ENCODE measurements around the gene RAVER1. TPM values are rescaled to one million over a fixed set of nuclear protein-coding genes. Genes with fewer than 3 reads are reported as not detected.

The RAVER1 gene
- total RNA-seq, 1 experiment from 2014 or later = 48.3 TPM

- no peak for DNase-seq (ENCODE audit: low read depth)
These were observed 14.3 kb downstream of the RAVER1 start for GRCh38 chr19:10318807-10319682.

DNA sequence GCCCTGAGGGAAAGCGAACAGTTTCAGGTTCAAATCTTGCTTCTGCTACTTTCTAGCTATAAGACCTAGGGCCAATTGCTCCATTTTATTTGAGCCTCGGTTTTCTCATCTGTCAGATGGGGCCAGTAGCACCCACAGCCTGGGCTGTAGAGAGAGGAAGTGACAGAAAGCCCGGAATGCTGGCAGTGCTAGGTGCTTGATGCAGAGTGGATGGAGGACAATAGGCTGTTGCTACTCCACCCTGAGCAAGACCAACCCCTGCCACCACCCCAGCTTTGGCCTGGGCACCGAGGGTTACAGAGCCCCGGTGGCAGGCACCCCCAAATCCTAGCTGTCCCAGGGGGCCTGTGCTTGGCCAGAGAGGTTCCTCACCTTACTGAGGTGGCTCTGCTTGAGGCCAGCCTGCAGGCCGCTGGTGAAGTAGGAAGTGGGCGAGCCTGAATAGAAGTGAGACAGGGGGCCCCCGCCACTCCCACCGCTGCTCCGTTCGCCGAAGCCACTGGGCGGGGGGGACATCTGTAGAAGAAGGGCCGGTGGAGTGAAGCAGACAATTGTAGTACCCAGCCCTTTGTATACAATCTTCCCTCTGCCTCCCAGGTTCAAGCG is 15.4 kb downstream of the RAVER1 start:
- DNase-seq (ENCODE audit: low read depth) = no peak

DNA sequence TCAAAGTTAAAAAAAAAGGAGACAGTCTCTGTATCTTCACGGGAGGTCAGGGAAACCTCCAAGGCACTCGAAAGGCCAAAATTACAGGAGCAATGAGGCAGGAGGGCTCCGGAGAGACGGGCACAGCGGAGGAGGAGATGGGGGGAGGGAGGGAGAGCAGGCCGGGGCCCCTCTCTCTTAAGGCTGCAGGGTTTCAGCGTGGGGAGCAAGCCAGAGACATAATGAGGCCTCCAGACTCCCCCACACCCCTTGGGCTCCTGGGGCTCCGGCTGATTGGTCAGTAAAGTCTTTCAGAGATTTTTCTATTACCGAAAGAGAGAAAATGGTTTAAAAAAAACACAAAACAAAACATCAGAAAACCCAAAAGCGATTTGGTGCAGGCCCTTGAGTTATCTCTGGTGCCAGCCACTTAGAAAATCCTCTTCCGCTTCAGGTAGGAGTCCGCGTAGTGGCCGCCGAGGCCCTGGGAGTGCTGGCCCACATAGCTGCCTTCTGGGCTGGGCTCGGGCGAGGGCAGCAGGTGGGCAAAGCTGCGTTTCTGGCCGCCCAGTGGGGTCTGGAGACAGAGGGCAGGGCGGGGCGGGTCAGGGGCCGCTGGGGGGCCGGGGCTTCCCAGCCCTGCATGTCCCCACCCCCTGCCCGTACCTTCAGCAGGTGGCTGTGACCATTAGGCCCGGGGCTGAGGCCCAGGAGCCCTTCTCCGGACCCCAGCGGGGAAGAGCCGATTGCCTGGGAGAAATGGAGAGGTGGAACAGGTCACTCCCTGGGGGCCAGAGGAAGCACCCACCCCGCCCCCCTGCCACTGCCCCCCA is 16.1 kb downstream of the RAVER1 start:
- DNase-seq (ENCODE audit: low read depth) = no peak

DNA sequence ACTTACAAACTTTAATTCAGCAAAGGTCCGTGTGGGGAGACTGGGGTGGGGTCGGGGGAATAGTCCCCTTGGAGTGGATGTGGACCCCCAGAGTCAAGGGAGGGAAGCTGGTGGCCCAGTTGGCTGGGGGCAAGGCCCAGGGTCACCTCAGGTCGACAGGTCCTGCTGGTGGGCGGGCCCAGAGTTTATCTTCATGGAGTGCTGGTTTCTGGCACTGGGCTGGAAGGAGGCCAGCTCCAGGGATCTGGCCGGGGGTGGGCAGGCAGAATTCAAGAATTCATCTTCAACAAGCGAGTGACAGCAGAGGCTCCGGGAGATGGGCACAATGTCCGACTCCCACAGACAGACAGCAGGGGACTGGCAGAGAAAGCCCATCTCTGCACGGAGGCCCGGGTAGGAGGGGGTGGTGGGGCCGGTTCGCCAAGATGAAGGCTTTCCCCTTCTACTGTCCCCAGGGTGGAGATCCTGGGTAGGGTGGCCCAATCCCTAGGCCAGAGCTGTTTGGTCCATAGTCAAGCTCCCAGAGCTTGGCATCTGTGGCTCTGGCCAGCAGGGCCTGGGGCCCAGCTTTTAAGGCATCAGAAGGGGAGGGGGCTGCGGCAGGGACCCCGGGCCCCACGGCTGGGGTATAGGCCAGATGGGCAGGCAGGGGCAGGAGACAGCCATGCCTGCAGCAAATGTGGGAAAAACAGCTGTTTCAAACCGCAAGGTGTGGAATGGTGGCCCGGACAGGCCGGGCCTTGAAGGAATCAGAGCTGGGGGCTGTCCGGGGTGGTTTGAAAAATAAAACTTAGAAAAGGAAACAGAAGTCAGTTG is 16.9 kb downstream of the RAVER1 start:
- no peak for DNase-seq (ENCODE audit: low read depth)

DNA sequence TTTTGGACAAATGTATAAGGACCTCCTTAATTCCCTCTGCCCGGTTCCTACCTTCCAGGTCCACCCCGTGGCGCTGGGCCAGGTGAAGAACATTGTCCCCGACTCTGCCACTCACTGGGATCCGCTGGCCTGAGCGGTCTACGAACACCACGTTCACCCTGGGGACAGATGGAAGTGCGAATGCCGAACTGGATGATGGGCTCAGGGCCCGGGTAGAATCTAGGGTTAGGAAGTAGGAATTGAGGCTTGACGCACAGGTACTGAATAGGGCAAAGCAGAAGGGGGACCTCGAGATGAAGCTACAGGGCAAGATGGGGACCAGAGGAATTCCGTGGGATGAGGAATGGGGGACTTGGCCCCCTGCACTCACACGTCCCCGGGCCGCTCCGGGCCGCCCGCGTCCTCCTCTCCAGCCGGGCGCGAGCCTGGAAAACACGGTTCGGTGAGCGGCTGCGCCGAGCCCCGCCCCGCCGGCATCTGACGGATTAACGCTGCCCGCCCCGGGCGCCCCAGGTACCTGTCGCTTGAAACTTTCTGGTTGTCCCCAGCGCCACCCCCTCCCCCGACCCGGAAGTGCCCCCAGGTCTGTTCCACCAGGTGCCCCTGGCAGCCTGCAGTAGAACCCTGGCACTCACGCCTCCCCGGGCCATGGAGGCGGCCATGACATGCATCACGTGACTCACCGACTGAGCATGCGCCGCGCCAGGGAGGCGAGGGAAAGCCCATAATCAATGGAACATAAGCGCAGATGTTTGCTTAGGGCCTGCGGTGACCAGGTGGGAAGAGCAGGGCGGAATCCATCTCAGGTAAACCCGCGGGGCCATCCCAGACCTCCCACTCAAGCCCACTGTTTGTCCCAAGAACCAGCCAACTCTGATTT is 17.8 kb downstream of the RAVER1 start, which contains the start of gene FDX2:
TSS of gene FDX2 (minus strand) at position 681 of the 880 bp plus-strand sequence. CDS start at position 662, 19 bp downstream.
- DNase-seq (ENCODE audit: low read depth) = peak; percentile 56

DNA sequence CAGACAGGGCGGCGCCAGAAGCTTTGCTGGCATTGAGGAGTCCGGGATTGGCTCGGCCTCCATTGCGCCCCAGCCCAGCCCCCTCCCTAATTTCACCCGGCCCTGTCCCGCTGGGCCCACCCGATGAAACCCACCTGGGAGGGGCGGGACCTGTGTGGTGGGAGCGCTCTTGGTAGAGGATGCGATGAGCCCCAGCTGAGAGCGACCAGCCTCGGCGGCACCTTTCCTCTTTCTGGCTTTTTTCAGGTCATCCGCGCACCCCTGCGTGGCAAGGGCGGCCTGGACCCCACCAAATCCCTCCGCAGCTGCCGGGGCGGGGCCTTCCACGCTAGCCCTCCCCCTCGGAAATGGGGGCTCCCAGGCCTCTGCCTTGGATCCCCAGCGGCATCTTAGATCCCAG is 23.9 kb downstream of the RAVER1 start, which contains the start of gene ZGLP1:
TSS of gene ZGLP1 (minus strand) at position 393 of the 400 bp plus-strand sequence.
- DNase-seq (ENCODE audit: low read depth) = no peak

GRCh38 chr19:10306327-10306726 is 27.0 kb downstream of the RAVER1 start:
- DNase-seq (ENCODE audit: low read depth) = no peak

GRCh38 chr19:10305139-10305806 is 28.1 kb downstream of the RAVER1 start:
- no peak for DNase-seq (ENCODE audit: low read depth)

GRCh38 chr19:10299545-10300458 is 33.5 kb downstream of the RAVER1 start:
- DNase-seq (ENCODE audit: low read depth) = no peak

DNA sequence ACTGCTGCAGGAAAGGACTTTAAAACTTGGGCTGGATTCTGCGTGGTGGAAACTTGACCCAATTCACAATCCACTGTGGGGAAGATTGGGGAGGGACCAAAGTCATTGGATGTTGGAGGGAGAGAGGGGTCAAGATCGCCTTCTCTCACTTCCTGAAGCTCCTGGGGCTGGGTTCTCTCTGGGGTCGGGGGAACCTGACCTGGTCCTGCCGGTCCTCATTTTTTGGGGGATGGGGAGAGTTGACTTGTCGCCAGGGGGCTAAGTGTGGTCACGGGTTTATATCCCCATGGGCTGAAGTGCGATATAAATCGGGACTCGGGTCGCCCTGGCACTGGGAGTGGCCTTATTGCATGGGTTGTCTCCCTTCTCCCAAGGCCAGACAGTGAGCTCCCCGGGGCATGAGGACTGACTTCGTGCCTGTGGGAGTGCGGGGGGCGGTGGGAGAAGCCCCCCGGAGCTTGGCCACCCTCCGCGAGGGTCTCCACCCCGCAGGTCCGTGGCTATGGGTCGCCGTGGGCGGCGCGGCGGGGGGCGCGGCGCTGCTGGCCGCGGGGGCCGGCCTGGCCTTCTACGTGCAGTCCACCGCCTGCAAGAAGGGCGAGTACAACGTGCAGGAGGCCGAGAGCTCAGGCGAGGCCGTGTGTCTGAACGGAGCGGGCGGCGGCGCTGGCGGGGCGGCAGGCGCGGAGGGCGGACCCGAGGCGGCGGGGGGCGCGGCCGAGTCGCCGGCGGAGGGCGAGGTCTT is 37.3 kb downstream of the RAVER1 start:
- DNase-seq (ENCODE audit: low read depth) = no peak

DNA sequence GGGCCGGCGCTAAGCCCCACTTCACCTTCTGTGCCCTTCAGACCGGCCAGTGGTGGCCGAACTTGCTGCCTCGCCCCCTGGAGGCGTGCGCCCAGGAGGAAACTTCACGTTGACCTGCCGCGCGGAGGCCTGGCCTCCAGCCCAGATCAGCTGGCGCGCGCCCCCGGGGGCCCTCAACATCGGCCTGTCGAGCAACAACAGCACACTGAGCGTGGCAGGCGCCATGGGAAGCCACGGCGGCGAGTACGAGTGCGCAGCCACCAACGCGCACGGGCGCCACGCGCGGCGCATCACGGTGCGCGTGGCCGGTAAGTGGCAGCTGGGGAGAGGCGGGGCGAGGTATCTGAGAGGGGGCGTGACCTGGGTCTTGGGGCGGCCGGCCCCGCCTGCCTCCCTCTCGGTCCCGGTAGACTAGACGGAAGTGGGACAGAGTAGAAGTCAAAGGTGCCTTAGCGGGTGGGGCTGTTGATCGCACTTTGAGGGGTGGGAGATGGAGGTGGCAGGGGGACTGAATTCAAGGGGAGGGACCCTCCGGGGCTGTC is 38.0 kb downstream of the RAVER1 start:
- DNase-seq (ENCODE audit: low read depth) = no peak

DNA sequence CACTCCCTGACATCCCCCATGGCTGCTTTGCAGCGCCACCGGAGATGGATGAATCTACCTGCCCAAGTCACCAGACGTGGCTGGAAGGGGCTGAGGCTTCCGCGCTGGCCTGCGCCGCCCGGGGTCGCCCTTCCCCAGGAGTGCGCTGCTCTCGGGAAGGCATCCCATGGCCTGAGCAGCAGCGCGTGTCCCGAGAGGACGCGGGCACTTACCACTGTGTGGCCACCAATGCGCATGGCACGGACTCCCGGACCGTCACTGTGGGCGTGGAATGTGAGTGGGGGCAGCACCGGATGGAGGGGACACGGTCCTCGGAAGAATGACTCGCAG is 39.0 kb downstream of the RAVER1 start:
- no peak for DNase-seq (ENCODE audit: low read depth)

DNA sequence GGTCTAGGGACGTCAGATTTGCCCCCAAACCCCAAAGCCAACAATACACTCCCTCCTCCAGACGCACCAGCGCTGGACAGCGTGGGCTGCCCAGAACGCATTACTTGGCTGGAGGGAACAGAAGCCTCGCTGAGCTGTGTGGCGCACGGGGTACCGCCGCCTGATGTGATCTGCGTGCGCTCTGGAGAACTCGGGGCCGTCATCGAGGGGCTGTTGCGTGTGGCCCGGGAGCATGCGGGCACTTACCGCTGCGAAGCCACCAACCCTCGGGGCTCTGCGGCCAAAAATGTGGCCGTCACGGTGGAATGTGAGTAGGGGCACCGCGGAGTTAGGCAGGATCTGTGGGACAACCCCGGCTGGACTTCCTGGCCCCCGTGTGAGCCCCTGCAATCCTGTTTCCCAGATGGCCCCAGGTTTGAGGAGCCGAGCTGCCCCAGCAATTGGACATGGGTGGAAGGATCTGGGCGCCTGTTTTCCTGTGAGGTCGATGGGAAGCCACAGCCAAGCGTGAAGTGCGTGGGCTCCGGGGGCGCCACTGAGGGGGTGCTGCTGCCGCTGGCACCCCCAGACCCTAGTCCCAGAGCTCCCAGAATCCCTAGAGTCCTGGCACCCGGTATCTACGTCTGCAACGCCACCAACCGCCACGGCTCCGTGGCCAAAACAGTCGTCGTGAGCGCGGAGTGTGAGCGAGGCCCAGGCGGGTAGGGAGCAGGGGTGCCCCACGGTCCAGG is 39.5 kb downstream of the RAVER1 start:
- DNase-seq (ENCODE audit: low read depth) = no peak

DNA sequence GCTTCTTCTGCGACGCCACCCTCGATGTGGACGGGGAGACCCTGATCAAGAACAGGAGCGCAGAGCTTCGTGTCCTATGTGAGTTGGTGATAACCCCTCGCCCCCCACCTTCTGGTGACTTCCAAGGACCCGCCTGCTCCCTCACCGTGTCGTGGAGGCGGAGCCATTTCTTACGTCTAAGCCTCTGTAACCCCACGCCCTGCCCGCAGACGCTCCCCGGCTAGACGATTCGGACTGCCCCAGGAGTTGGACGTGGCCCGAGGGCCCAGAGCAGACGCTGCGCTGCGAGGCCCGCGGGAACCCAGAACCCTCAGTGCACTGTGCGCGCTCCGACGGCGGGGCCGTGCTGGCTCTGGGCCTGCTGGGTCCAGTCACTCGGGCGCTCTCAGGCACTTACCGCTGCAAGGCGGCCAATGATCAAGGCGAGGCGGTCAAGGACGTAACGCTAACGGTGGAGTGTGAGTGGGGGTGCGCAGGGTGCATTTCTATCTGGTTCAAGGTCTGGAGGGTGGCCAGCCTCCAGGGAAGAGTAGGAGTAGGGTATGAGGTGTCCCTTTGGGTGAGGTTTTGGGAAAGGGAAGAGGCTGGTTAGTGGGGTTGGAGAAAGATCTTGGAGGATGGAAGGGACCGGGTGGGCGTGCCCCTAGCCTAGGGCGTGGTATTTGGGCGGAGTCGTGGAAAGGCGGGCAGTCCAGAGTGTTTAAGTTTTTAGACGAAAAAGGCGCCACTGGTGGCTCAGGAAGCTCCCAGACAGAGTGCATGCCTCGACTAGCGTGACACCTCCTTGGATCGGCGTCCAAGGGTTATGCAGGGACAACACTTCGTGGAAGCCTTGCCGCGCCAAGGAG is 40.3 kb downstream of the RAVER1 start:
- DNase-seq (ENCODE audit: low read depth) = no peak

GRCh38 chr19:10292206-10292788 is 41.0 kb downstream of the RAVER1 start:
- no peak for DNase-seq (ENCODE audit: low read depth)
